Natural killer cell (primary cell): Measurements from ENCODE around the gene GSDMA. TPM values are rescaled to one million over a fixed set of nuclear protein-coding genes. Genes with fewer than 3 reads are reported as not detected.
A peak's percentile ranks its signal among the peaks of the same experiment; 100 is the strongest.

Source experiments
- ATAC-seq, 3 donors: fragments of 150-1000 bp in 2 of 3; fragments of 200-7000 bp in 1 of 3; cut with Tn5 transposase; 1 replicate in 1 of 3; 2 replicates in 2 of 3; pipeline ENCODE4 v1.10.0; 2021; ENCODE audit warnings: mild to moderate bottlenecking in 2 of 3, moderate library complexity in 2 of 3
- DNase-seq, 2 donors: peaks; one replicate each; pipeline versions ENCODE4 v3.0.0 to v3.0.0-alpha.2; 2013 to 2021; ENCODE audit warnings: mixed read lengths in 1 of 2
- H3K27ac ChIP-seq: one replicate; pipeline ENCODE4 v1.5.1; 2013; ENCODE audit warnings: mild to moderate bottlenecking, low read length
- H3K27me3 ChIP-seq: one replicate; pipeline ENCODE4 v1.6.1; 2013; ENCODE audit warnings: low read length; ENCODE audit not compliant: control insufficient read depth, insufficient read depth
- H3K36me3 ChIP-seq: one replicate; pipeline ENCODE4 v1.6.1; 2013; ENCODE audit warnings: low read length; ENCODE audit not compliant: control insufficient read depth, insufficient read depth
- H3K4me1 ChIP-seq: one replicate; pipeline ENCODE4 v1.6.1; 2013; ENCODE audit warnings: low read length; ENCODE audit not compliant: control insufficient read depth, insufficient read depth
- H3K4me3 ChIP-seq: one replicate; pipeline ENCODE4 v1.5.1; 2013; ENCODE audit warnings: low read length
- H3K9me3 ChIP-seq: one replicate; pipeline ENCODE4 v1.6.1; 2013; ENCODE audit warnings: low read length; ENCODE audit not compliant: control insufficient read depth, insufficient read depth
- H3K27ac Mint-ChIP-seq, 2 donors: one replicate each; pipeline ENCODE4 v1.8.0; 2022; ENCODE audit warnings: mild to moderate bottlenecking in 2 of 2, mixed read lengths in 2 of 2, moderate library complexity in 1 of 2
- H3K27me3 Mint-ChIP-seq, 2 donors: one replicate each; pipeline ENCODE4 v1.8.0; 2022; ENCODE audit warnings: low read depth in 2 of 2, mixed read lengths in 2 of 2
- H3K36me3 Mint-ChIP-seq: one replicate; pipeline ENCODE4 v1.8.0; 2022; ENCODE audit warnings: mixed read lengths
- H3K4me1 Mint-ChIP-seq, 2 donors: one replicate each; pipeline ENCODE4 v1.8.0; 2022; ENCODE audit warnings: mixed read lengths in 2 of 2
- H3K4me3 Mint-ChIP-seq: one replicate; pipeline ENCODE4 v1.8.0; 2022; ENCODE audit warnings: mild to moderate bottlenecking, moderate library complexity, mixed read lengths
- H3K9me3 Mint-ChIP-seq, 2 donors: one replicate each; pipeline ENCODE4 v1.8.0; 2022; ENCODE audit warnings: mixed read lengths in 2 of 2
- WGBS: methylation state at CpG from one replicate; pipeline ENCODE4 v1.1.7; 2013; ENCODE audit warnings: missing lambda C conversion rate; ENCODE audit not compliant: insufficient coverage; 5-methylcytosine and 5-hydroxymethylcytosine counted together
- intact Hi-C: fragments of 100-400 bp; cut with micrococcal nuclease; formaldehyde crosslinking; loops from one replicate; pipeline ENCODE4 v1.14.2; 2022
- total RNA-seq, 4 donors: library from RNA; stranded (reverse); fragments of 120-200 nt in 1 of 4; gene quantifications; one replicate each; pipeline versions ENCODE4 v1.2.3 to v1.2.4, GENCODE V29; 2013 to 2022
- TF ChIP-seq, protein P1 (sequence below): fragments of 200-600 bp; IDR thresholded peaks from one replicate; pipeline ENCODE4 v1.8.0; 2022; ENCODE audit warnings: antibody characterized with exemption

Gene GSDMA
- total RNA-seq, 3 donors from 2014 or later (not counting 1 experiment from before 2014, with no cell fraction given) = 1.1 to 3.2 (median 2.1) TPM

DNA sequence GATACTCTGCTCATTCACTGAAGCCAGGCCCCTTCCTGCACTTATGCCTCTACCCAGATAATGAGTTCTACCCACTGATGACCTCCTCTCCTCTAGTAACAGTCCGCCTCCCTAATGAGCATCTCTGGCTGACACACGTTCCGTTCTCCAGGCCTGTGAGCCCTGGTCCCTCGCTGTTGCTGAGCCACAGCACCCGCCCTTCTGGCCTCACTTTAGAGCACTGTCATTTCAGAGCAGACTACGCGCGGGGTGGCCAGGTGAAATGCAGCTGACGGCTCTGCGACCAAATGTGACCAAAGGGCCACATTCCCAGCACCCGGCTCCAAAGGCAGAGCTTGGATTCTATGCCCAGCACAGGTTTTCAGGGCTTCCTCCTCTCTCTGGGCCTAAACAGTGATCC, 31.6 kb downstream of the GSDMA start:
- H3K36me3 Mint-ChIP-seq = peaks cover 23% of the 10 kb centered on the region
- no peaks in the 10 kb centered on the region for H3K4me1 ChIP-seq
- H3K9me3 ChIP-seq = no peaks in the 10 kb centered on the region
- ATAC-seq (no peak), DNase-seq (no peak)
- peaks cover 0 to 15% of the 10 kb centered on the region in 2 donors for H3K4me1 Mint-ChIP-seq
- H3K27ac ChIP-seq = no peak overlapping the region
- peaks cover 81% of the 10 kb centered on the region for H3K36me3 ChIP-seq
- no peak overlapping the region for H3K27ac Mint-ChIP-seq
- no peaks in the 10 kb centered on the region for H3K27me3 ChIP-seq
- H3K4me3 ChIP-seq = no peak overlapping the region
- no peaks in the 10 kb centered on the region for H3K27me3 Mint-ChIP-seq
- TF ChIP-seq, protein P1, sequence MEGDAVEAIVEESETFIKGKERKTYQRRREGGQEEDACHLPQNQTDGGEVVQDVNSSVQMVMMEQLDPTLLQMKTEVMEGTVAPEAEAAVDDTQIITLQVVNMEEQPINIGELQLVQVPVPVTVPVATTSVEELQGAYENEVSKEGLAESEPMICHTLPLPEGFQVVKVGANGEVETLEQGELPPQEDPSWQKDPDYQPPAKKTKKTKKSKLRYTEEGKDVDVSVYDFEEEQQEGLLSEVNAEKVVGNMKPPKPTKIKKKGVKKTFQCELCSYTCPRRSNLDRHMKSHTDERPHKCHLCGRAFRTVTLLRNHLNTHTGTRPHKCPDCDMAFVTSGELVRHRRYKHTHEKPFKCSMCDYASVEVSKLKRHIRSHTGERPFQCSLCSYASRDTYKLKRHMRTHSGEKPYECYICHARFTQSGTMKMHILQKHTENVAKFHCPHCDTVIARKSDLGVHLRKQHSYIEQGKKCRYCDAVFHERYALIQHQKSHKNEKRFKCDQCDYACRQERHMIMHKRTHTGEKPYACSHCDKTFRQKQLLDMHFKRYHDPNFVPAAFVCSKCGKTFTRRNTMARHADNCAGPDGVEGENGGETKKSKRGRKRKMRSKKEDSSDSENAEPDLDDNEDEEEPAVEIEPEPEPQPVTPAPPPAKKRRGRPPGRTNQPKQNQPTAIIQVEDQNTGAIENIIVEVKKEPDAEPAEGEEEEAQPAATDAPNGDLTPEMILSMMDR = no peak
- 97% methylated on average over 11 of the region's 11 CpGs for WGBS
- intact Hi-C loops = no loop called here
- no peaks in the 10 kb centered on the region for H3K9me3 Mint-ChIP-seq
- H3K4me3 Mint-ChIP-seq = no peak overlapping the region

DNA sequence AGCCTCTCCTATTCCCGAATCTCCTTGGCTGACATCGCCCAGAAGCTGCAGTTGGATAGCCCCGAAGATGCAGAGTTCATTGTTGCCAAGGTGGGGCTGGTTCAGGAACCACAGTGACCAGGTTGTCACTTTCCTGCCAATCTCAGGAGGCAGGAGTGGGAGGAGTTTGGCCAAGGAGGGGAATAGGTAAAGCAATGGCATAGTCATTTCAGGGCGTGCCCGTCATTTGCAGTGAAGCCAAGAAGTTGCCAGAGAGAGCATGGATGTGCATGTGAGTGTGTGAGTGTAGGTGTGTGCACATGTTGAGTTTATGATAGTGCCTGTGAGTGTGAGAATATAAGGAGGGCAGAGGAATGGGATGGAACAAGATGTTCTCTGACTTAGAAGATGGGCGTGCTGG, 32.6 kb downstream of the GSDMA start:
- H3K36me3 Mint-ChIP-seq = peaks cover 21% of the 10 kb centered on the region
- no peak for ATAC-seq
- H3K27ac Mint-ChIP-seq = no peak overlapping the region
- DNase-seq = no peak
- no peak overlapping the region for H3K4me3 Mint-ChIP-seq
- no peaks in the 10 kb centered on the region for H3K4me1 ChIP-seq
- 98% methylated on average over 6 of the region's 6 CpGs for WGBS
- H3K27me3 ChIP-seq = no peaks in the 10 kb centered on the region
- H3K36me3 ChIP-seq = peaks cover 71% of the 10 kb centered on the region
- TF ChIP-seq, protein P1 = no peak
- no peaks in the 10 kb centered on the region for H3K9me3 ChIP-seq
- H3K27ac ChIP-seq = no peak overlapping the region
- H3K9me3 Mint-ChIP-seq = no peaks in the 10 kb centered on the region
- no peaks in the 10 kb centered on the region for H3K27me3 Mint-ChIP-seq
- peaks cover 0 to 15% of the 10 kb centered on the region in 2 donors for H3K4me1 Mint-ChIP-seq
- intact Hi-C loops = no loop called here
- no peak overlapping the region for H3K4me3 ChIP-seq

GRCh38 chr17:39996162-39996561, 33.4 kb downstream of the GSDMA start:
- Mint-ChIP-seq H3K36me3 (peaks cover 21% of the 10 kb centered on the region), H3K27ac (no peak overlapping the region), H3K4me1 (peaks cover 0 to 15% of the 10 kb centered on the region in 2 donors), H3K4me3 (no peak overlapping the region), H3K27me3 (no peaks in the 10 kb centered on the region), H3K9me3 (no peaks in the 10 kb centered on the region)
- Histone ChIP-seq H3K9me3 (no peaks in the 10 kb centered on the region), H3K4me3 (no peak overlapping the region), H3K36me3 (peaks cover 64% of the 10 kb centered on the region), H3K27ac (no peak overlapping the region), H3K4me1 (no peaks in the 10 kb centered on the region), H3K27me3 (no peaks in the 10 kb centered on the region)
- DNase-seq (no peak), ATAC-seq (no peak)
- intact Hi-C loops = no loop called here
- 96% methylated on average over 8 of the region's 8 CpGs for WGBS
- TF ChIP-seq, protein P1 = no peak

DNA sequence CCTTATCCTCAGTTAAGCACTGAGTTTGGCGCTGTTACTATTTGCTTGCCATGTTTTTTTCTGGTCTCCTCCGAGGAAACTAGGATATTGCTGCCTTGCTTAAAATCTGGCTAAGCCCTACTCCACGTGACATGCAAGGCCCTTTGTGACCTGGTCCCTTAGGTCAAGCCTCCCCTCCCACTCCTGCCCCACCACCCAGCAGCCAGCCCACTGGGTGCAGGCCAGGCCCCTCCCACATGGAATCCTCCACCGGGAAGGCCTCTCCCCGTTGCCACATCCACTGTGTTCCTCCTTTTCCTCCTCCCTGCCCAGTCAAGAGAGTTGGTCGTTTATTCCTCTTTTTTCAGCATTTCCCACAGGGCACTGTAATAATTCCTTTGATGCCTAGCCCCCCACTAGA, 34.0 kb downstream of the GSDMA start:
- Histone ChIP-seq H3K9me3 (no peaks in the 10 kb centered on the region), H3K27me3 (no peaks in the 10 kb centered on the region), H3K36me3 (peaks cover 59% of the 10 kb centered on the region), H3K4me3 (no peak overlapping the region), H3K27ac (no peak overlapping the region), H3K4me1 (no peaks in the 10 kb centered on the region)
- no peak for DNase-seq
- 90% methylated on average over 6 of the region's 6 CpGs for WGBS
- no peak for ATAC-seq
- Mint-ChIP-seq H3K27me3 (no peaks in the 10 kb centered on the region), H3K36me3 (peaks cover 21% of the 10 kb centered on the region), H3K9me3 (no peaks in the 10 kb centered on the region), H3K4me3 (no peak overlapping the region), H3K4me1 (peaks cover 0 to 15% of the 10 kb centered on the region in 2 donors), H3K27ac (peak overlapping the region in 1 of 2 donors; percentile 29)
- TF ChIP-seq, protein P1 = no peak
- intact Hi-C loops = no loop called here
